ENCODE data around the gene RNF103.
"Not testable (repeated sequence)": the region's sequence is repeated elsewhere in the genome, so short reads cannot be mapped to it uniquely, and the experiment has no call there.

RNF103 gene, protein sequence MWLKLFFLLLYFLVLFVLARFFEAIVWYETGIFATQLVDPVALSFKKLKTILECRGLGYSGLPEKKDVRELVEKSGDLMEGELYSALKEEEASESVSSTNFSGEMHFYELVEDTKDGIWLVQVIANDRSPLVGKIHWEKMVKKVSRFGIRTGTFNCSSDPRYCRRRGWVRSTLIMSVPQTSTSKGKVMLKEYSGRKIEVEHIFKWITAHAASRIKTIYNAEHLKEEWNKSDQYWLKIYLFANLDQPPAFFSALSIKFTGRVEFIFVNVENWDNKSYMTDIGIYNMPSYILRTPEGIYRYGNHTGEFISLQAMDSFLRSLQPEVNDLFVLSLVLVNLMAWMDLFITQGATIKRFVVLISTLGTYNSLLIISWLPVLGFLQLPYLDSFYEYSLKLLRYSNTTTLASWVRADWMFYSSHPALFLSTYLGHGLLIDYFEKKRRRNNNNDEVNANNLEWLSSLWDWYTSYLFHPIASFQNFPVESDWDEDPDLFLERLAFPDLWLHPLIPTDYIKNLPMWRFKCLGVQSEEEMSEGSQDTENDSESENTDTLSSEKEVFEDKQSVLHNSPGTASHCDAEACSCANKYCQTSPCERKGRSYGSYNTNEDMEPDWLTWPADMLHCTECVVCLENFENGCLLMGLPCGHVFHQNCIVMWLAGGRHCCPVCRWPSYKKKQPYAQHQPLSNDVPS

DNA sequence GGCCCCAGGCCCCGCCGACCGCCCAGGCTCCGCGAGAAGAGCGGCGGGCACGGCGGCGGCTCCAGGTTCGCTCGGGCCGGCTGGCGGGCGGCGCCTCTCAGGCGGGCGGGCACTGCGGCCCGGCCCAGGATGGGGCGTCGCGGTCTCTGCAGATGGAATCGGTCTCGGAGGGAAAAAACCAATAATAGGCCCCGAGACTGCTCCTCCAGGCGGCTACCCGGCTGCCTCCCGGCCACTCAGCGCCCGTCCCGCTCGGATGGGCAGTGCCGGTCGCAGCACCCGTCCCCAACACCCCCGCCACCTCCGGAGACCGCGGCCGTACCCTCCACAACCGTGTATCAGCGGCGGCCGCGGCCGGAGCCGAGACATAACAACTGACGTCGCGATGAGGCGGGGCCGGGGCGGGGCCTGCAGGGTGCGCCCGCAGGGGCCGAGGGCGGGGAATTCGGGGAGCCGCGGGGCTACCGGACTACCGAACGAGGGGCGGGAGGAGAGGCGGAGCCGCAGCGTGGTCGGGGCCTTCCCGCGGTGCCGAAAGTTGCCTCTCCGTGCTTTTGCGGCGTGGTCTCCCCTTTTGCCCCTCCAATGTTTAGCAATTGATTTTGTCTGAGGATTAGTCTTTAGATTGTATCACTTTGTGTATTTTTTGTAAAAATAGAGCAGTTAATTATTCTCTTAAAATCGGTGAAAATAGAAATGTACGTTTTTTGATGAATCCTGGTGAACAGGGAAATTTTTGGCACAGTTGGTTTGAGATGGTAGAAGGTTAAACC lies at the start of gene RNF103:
RNF103 (minus strand) TSS at position 372 of the 773 bp plus-strand sequence. CDS start 979 bp downstream, outside the sequence.
- DNase-seq (ENCODE audit: low read depth) = peak; percentile 89

DNA sequence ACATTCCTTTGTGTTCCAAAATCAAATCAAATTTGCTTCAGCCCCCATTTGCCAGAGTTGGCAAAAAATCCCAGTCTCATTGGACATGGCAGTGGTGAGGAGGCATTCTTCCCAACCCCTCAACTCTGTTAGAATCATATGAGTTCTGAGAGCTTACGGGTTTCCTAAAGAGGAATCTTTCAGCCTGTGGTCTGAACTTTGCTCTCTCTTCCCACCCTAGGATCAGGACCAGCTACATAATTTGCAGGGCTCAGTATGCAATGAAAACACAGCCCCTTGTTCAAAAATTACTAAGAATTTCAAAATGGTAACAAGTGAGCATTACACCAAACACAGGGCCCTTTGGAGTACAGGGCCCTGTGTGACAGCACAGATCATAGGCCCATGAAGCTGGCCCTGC lies 49.3 kb upstream of the RNF103 start:
- no peak for DNase-seq (ENCODE audit: low read depth)

DNA sequence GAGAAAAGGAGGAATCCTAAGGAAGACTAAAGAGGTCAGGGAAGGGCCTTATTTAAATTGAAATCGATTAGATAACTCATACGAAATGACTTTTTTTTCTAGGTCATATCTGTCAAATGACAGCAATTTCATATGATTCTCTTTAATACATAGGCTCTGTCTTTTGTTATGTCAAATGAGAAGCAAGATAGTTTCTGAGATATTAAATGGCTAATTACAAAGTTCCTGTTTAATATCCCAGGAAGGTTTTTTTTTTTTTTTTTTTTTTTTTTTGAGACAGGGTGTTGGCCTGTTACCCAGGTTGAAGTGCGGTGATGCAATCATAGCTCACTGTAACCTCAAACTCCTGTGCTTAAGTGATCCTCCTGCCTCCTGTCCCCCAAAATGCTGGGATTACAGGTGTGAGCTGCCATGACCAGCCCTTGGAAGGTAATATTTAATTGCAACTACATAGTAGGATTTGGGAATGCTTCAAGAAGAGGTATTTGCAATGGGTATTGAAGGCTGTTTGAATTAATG lies 48.4 kb upstream of the RNF103 start:
- no peak for DNase-seq (ENCODE audit: low read depth)

DNA sequence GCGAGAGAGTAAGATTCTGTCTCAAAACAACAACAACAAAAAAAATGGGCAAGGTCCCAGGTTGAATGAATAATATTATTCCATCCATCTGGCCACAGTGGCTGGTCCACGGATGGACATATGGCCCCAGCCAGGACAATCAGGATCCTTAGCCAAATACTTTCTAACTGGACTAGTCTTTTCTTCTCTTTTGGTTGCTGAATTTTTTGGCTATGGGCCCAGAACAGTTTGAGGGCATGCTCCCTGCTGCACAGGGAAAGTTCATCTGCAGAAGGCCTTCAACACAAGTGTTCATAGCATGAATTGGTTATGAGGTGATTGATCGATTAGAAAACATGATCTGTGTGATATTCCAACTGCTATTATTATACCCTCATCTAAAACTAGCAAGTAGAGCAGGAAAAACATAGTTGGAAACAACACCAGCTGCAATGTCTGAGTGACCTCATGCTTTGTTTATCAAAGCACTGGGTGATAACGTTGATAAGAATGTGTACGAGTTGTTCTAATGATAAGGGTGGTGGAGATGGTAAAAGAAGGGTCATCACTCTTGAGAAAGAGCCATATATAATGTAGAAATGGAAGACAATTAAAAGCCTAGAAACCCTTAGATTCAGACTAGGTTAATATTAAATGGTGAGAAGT lies 47.8 kb upstream of the RNF103 start:
- DNase-seq (ENCODE audit: low read depth) = no peak

DNA sequence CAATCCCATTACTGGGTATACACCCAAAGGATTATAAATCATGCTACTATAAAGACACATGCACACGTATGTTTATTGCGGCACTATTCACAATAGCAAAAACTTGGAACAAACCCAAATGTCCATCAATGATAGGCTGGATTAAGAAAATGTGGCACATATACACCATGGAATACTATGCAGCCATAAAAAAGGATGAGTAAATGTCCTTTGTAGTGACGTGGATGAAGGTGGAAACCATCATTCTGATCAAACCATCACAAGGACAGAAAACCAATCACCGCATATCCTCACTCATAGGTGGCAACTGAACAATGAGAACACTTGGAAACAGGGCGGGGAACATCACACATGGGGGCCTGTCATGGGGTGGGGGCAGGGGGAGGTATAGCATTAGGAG lies 45.7 kb upstream of the RNF103 start:
- not testable (repeated sequence) for DNase-seq (ENCODE audit: low read depth)

DNA sequence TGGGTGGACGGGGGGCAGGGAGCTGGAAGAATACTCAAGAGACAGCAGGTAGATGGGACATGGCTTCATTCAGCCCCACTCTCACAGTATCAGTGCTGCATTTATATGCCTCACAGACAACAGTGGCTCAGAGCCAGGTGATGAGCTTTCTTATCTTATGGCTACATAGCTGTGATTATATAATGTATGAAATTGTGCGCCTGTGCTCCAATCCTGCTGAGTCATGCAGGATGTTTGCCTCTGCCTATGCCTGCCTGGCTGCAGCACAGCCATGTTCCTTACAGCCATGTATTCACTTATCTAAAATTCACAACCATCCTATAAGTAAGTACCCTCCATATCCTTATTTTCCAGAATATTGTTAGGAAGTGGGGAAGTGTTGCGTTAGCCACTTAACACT lies 37.7 kb upstream of the RNF103 start:
- DNase-seq (ENCODE audit: low read depth) = no peak

DNA sequence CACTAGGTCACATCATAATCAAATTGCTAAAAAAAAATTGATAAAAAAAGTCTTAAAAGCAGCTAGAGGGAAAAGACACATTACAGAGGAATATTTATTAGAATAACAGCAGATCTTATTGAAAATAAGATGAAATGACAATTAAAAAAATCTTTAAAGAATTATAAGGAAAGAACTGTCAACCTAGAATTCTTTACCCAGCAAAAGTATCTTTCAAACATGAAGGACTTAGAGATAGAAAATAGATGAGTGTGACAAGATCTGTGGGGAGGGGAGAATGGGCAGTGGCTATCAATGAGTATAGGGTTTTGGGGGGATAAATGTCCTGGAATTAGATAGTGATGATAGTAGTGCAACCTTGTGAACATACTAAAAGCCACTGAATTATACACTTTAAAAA lies 26.5 kb upstream of the RNF103 start:
- no peak for DNase-seq (ENCODE audit: low read depth)

DNA sequence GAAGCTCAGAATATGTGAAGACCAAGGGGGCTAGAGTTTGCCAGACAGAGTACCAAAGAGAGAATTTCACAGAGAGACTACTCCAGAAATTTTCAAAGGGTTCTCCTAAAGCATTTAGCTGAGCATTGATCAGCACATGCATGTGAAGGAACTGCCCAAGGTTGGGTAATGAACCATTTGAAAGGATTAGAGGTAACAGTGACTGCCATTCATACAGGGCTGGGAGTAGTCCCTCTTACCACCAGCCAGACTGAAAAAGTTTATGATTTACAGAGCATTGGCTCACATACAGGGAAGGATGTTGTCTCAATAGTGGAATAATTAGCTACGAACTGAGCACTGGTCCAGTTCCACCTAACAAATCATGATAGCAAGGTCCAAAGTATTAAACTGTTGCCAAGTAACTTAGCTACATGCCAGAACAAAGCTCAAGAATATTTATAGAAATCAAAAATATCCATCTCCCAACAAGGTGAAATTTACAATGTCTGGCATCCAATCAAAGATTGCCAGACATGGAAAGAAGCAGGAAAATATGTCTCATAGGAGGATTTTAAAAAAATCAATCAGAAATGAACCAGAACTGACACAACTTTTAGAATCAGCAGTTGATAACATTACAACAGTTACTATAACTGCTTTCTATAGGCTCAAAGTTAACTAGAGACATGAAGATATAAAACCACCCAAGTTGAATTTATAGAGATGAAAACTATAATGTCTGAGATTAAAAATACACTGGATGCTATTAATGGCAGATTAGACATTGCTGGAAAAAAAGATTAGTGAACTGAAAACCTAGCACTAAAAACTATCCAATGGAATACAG lies 25.7 kb upstream of the RNF103 start:
- DNase-seq (ENCODE audit: low read depth) = no peak

DNA sequence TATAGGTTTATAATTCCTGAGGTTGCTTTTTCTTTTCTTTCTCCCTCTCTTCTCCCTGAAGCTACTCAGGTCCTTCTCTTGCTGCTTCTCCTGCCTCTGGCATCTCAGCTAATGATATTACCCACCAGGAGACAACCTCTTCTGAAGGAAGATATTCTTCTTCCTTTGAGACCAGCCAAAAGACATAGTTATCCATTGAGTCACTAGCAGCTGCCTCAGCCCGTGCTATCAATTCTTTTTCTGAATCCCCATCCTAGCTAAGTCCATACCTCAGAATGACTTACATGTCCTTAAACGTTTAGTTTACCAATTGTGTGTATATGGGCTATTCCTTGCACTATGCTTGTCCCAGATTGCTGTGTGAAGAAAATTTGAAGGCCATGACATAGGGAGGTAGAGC lies 25.0 kb upstream of the RNF103 start:
- DNase-seq (ENCODE audit: low read depth) = no peak

DNA sequence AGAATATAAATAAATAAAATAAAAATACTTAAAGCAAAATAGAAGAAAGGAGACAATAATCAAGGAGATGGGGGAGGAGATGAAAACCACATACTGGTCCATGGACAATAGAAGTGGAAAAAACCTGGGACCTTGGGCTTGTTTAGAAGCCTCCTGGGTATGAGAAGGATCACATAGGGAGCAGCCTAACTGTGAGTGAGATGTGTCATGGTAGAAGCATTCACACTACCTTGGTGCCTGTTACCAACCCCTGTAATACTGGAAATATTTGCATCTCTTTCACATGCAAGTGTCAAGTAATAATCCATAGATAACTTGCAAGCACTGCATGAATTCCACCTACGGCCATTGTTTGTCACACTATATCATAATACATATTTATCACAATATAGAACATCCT lies 23.2 kb upstream of the RNF103 start:
- no peak for DNase-seq (ENCODE audit: low read depth)

DNA sequence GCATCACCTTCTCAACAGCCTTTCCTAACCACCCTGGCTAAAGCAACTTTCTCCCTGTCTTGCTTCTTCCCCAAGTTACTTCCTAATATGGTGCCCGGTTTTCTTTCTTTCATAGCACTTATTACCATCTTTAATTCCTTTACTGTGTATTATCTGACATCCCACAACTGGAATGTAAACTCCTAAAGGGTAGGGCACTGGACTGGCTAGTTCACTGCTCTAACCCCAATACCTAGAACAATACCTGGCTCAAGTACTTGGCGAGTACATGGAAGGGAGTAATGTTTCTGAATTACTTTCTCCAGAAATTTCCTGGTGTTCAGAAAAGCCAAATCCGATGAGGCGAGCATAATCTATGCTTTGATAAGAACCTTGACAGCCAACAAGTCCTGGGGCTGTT lies 22.7 kb upstream of the RNF103 start:
- DNase-seq (ENCODE audit: low read depth) = no peak

DNA sequence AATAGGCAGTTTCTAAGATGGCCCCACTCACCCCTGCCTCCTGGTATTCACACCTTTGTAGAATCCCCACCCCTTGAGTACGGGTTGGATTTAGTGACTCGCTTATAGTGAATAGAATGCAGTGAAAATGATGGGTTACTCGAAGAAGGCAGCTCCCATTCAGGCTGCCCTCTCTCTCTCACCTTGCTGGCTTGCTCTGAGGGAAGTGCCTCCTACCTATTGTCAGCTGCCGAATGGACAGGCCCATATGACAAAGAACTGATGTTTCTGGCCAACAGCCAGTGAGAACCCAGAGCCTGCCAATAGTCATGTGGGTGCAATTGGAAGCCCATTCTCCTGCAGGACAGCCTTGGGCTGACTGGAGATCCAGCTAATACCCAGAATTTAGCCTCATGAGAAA lies 22.1 kb upstream of the RNF103 start:
- no peak for DNase-seq (ENCODE audit: low read depth)

DNA sequence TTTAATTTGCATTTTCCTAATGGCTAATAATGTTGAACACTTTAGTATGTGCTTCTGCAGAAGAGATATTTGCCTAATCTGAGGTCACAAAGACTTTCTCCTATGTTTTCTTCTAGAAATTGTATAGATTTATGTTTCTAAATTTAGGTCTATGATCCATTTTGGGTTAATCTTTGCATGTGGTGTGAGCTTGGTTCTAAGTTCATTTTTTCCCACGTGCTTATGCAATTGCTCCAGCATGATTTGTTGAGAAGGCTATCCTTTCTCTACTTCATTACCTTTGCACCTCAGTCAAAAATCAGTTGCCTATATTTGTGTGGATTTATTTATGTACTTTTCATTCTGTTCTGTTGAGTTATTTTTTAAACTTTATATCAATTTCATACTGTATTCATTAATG lies 15.0 kb upstream of the RNF103 start:
- DNase-seq (ENCODE audit: low read depth) = no peak

DNA sequence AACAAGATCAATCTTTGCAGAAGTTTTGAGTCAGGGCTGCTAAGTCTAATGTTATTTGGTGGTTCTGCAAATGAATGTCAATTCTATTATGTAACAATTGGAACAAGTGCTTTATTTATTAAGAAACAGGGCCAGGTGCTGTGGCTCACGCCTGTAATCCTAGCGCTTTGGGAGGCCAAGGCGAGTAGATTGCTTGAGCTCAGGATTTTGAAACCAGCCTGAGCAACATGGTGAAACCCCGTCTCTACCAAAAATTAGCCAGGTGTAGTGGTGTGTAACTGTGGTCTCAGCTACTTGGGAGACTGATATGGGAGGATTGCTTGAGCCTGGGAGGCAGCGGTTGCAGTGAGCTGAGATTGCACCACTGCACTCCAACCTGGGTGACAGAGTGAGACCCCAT lies 13.2 kb upstream of the RNF103 start:
- DNase-seq (ENCODE audit: low read depth) = no peak

DNA sequence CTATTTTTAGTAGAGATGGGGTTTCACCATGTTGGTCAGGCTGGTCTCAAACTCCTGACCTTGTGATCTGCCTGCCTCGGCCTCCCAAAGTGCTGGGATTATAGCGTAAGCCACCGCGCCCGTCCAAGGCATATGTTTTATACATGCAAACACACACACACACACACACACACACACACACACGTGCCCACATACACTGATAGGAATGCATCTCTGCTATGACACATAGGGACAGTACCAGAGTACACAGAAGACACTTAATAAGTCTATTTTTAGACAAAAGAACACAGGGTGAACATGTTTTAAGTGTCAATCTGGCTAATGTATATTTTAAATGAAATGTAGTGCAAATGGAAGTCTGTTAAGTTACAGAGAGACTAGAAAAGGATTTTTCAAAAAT lies 10.7 kb upstream of the RNF103 start:
- DNase-seq (ENCODE audit: low read depth) = no peak

DNA sequence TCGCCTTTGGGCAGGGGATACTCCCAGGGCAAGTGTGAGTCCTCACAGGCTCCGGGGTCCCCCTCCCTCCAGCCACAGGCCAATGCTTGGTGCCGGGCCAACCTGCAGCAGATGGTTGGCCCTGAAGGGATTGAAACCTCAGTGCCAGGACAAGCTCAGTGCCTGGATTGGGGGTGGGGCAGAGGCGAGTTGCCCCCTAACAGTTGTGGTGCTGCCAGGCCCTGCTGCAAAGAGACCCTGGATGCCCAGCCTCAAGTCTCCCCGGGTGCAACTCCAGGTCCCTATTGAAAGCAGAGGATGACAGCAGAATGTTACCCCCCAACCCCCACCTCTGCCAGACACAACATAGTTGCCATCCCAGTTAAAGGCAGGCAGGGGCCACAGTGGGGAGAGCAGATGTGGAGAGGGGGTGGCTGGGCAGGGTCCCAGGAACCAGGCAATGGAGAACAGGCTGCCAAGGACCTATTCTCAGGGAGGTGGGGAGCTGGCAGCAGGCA lies 9.5 kb upstream of the RNF103 start:
- no peak for DNase-seq (ENCODE audit: low read depth)

DNA sequence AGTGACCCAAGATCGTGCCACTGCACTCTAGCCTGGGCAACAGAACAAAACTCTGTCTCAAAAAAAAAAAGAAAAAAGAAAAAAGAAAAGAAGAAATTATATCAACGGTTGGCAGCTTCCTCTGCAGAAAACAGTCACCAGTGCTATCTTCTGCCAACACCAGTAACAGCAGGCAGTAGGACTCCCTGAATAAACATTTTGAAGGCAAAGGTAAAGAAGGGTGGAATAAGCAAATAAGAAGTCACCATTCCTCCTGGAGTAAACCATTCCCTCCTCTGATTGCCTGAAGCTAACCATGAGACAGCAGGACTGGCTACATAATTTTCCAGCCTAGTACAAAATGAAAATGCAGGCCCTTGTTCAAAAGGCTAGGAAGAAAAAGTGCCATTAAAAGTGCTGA lies 9.0 kb upstream of the RNF103 start:
- no peak for DNase-seq (ENCODE audit: low read depth)

DNA sequence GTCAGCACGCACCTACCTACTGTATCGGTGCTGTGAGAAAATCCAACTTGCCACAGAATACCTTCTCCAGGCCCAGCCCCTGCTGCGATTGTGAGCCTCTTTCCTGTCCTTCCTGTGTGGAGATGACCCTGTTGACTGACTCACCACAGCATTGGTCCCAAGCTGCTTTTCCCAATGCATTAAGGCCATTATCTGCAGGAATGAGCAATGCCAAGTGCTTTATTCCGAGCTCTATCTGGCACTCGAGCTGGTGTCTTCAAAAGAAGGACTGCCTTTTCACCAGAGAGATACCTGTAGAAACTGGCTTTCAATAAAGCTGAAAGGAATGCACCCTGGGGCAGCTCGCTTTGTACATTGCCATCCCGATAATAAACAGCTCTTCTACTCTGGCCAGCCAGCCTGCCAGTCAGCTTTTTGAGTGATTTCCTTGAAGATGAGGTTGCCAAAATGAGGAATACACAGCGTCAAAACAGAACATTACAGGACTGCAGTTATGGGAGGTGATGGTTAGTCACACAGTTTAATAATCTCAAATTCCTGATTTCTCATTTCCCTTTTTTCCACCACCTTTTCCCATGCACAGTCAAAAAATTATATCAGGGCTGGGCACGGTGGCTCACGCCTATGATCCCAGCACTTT lies 8.3 kb upstream of the RNF103 start:
- DNase-seq (ENCODE audit: low read depth) = no peak

DNA sequence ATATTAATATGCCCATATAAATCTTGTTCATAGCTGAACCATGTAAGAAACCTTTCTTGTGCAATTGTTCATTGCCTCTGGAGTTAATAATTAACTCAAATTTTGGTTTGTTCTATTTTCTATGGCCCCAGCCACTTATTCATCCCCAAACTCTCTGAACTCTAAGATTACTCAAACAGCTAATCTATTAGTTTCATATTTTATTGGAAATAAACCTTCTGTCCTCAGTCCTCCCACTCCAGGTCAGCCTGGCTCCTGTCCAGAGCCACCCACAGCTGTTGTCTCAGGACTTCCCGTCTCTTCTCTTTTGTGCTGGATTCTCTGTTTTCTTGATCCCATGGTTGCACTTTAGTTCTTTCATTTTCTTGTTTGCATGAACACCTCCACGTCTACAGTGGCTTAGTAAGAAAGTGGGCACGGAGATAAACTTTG lies 4.4 kb upstream of the RNF103 start:
- DNase-seq (ENCODE audit: low read depth) = no peak

DNA sequence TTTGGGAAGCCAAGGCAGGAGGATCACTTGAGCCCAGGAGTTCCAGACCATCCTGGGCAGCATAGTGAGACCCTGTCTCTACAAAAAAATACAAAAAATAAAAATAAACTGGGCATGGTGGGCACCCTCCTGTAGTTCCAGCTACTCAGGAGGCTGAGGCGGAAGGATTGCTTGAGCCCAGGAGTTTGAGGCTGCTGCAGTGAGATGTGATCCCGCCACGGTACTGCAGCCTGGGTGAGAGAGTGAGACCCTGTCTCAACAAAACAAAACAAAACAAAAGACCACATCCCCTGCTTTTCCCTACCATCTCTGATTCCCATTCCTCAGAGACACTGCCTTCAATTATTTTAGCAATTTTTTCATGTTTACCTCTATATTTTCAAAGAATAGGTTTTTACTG lies 3.9 kb upstream of the RNF103 start:
- DNase-seq (ENCODE audit: low read depth) = no peak

DNA sequence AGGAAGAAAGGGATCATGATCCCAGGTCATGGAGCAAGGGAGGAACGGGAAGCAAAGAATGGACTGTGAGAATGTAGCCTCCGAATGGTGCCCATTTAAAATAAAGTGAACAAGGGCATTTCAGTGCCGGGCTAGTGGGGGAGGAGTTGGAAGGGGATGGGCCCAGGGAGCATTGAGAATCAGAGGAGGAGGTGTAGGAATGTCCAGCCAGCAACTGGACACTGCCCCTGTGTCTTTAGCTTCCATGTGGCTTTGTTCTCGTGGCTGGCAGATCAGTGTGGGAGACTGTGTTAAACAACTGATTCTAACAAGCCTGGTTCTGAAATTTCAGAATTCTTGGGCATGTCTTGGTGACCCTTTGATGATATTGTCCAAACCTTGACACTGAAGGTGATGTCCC lies 1.4 kb upstream of the RNF103 start:
- DNase-seq (ENCODE audit: low read depth) = no peak

All from activated T-cell treated with anti-CD3 and anti-CD28 coated beads for 1 hour (primary cell).